GM12874 (cell line): Measurements from ENCODE around the gene PYHIN1.

Experiments
- TF ChIP-seq, protein P1 (sequence below): IDR thresholded peaks from 2 replicates; pipeline ENCODE4 v1.5.1; 2011; ENCODE audit warnings: low read depth, mild to moderate bottlenecking, control low read depth, low read length, moderate library complexity; ENCODE audit not compliant: insufficient read depth

The PYHIN1 gene

DNA sequence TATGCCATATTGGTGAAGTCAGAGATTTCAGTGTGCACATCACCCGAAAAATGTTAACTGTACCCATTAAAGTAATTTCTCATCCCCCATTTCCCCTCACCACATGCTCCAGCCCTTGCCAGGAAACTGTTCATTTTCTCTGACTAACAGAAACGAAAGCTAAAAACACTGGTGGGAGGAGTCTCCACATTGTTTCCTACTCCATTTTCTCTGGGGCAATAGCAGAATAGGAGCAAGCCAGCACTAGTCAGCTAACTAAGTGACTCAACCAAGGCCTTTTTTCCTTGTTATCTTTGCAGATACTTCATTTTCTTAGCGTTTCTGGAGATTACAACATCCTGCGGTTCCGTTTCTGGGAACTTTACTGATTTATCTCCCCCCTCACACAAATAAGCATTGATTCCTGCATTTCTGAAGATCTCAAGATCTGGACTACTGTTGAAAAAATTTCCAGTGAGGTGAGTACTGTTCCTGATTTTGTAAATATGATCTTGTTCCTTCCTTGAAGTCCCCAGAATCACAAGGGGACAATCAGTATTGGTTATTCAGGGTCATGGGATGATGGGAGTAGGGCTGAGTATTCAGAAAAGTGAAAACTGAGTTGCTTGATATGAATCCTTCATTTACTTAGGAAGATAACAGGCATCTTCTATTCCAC, 78.5 kb downstream of the PYHIN1 start, which contains the start of gene IFI16:
Gene IFI16 (plus strand): TSS at position 204 of the 658 bp plus-strand sequence. CDS start 4,774 bp downstream, outside the sequence.
- TF ChIP-seq, protein P1, sequence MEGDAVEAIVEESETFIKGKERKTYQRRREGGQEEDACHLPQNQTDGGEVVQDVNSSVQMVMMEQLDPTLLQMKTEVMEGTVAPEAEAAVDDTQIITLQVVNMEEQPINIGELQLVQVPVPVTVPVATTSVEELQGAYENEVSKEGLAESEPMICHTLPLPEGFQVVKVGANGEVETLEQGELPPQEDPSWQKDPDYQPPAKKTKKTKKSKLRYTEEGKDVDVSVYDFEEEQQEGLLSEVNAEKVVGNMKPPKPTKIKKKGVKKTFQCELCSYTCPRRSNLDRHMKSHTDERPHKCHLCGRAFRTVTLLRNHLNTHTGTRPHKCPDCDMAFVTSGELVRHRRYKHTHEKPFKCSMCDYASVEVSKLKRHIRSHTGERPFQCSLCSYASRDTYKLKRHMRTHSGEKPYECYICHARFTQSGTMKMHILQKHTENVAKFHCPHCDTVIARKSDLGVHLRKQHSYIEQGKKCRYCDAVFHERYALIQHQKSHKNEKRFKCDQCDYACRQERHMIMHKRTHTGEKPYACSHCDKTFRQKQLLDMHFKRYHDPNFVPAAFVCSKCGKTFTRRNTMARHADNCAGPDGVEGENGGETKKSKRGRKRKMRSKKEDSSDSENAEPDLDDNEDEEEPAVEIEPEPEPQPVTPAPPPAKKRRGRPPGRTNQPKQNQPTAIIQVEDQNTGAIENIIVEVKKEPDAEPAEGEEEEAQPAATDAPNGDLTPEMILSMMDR: no peak

DNA sequence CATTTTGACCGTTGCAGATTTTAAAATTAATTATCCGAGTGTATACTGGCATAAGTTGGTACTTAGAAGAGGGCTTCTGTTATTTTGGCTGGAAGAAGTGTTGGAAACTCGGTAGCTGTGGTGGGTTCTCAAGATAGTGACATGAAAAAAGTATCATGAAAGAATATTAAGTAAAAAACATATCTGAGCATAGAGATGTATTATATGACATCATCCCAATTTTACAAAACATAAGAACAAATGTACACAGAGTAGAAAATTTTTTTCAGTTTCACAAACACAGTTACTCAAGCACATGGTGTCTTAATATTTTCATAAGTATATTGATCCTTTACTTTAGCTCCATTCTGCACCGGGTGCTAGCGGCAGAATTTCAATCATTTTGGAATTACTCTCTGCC, 79.0 kb downstream of the PYHIN1 start:
- TF ChIP-seq, protein P1: no peak

DNA sequence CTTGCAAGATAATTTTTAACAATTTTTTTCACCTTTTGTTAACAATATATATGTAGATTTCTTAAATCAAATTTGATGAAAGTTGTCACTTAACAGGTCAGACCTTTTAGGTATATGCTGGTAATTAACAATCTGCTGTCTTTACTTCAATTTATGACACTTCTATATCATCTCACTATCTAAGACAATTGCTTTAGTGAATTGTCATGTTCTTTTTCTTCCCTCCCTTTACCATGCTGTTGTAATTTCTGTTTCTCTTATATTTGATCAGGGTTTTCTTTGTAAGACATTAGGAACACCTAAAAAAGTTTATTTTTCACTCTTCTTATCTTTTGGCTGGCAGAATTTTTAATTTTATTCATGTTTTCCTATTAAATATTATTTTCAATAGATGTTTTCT, 80.4 kb downstream of the PYHIN1 start:
- TF ChIP-seq, protein P1: no peak

- TF ChIP-seq, protein P1: no peak
Observed at GRCh38 chr1:159012495-159012894, 81.1 kb downstream of the PYHIN1 start.

GRCh38 chr1:159014003-159014571, 82.7 kb downstream of the PYHIN1 start:
- TF ChIP-seq, protein P1: no peak

DNA sequence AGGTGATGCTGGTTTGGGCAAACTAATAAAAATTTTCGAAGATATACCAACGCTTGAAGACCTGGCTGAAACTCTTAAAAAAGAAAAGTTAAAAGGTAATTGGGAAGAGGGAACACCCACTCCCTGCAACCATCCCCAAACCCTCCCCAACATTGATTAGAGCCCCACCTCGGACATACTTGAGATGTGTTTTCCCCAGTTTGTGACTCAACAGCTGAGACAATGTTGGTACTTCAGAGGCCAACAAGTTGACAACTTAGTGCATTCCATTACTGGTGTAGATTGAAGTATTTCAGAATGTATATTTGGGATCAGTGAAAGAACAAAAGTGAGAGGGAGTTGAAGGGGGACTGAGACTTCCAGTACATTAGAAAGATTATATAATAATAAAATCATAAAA, 83.5 kb downstream of the PYHIN1 start:
- TF ChIP-seq, protein P1: no peak

GRCh38 chr1:159015440-159015909, 84.1 kb downstream of the PYHIN1 start:
- TF ChIP-seq, protein P1: no peak
